ENCODE data around the gene LEPROT.
"Not testable (repeated sequence)": the region's sequence is repeated elsewhere in the genome, so short reads cannot be mapped to it uniquely, and the experiment has no call there.

LEPROT gene, protein sequence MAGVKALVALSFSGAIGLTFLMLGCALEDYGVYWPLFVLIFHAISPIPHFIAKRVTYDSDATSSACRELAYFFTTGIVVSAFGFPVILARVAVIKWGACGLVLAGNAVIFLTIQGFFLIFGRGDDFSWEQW

DNA sequence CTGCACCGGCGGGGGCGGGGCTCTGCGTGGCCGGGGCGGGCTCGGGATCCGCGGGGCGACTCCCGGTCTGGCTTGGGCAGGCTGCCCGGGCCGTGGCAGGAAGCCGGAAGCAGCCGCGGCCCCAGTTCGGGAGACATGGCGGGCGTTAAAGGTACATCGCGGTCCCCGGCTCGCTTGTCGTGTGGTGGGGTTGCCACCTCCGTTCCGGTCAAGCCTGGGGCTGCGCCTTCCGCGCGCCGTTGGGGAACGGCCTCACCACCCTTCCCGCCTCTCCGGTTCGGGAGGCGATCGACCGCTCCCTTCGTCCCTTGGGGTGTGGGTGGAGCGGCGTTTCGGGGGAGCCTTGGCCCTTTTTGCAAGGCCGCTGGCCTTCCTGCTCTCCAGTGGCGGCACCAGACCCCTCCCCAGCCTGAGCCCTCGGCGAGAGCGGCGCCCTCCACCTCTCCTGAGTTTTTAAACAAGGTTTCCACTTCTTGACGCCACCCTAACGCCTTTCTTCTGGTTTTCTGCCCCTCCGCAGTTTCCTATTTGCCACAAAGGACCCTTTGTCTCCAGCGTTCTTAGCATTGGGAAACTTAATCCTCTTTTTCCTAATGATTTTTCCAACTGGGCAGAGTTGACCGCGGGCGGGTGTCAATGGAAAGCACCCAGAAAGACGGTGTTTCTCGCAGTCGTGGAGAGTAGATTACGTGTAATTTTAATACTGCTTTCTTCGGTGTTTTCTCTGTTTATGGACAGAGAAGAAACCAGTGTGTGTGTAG, at the start of gene LEPROT, which contains the start of gene LEPR:
LEPROT (plus strand) TSS at position 79 of the 761 bp plus-strand sequence; CDS start at position 136, 57 bp downstream.
LEPR (plus strand) TSS at position 79 of the 761 bp plus-strand sequence. CDS start 144,898 bp downstream, outside the sequence.
- no peak for DNase-seq (ENCODE audit: low read depth in 2 of 2)

DNA sequence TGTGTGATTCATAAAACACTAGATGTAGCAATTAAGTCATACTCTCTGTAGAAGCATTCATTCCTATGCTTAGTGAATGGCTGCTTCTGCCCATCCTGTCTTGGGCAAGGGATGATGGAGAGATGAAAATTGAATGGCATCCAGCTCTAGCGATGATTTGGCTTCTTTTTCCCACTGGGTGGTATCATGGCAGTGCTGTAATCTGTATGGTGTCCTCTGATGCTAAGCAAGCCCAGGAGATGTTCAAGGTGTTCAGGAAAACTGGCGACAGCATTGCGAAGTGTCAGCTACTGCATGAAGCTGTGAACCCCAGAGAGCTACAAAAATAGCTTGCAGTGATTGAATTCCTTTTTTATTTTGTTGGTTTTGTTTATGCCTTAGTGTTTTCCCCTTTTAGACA, 48.9 kb upstream of the LEPROT start:
- no peak for DNase-seq (ENCODE audit: low read depth in 2 of 2)

DNA sequence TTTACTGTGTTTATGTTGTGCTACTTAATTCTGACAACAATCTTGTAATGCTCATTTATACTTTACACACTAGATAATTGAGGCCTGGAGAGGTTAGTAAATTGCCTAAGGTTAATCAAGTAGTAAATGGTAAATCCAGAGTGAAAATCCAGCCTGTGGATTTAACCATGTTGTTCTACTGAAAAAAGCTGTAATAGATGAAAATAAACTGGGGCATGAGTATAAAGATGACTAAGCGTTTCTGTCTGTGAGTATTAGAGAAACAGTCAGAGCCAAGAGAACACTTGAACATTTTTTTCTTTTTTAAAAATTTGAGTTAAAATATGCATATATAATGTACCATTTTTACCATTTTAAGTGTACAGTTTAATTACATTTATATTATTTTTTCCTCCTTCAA, 47.9 kb upstream of the LEPROT start:
- DNase-seq (ENCODE audit: low read depth in 2 of 2) = no peak

DNA sequence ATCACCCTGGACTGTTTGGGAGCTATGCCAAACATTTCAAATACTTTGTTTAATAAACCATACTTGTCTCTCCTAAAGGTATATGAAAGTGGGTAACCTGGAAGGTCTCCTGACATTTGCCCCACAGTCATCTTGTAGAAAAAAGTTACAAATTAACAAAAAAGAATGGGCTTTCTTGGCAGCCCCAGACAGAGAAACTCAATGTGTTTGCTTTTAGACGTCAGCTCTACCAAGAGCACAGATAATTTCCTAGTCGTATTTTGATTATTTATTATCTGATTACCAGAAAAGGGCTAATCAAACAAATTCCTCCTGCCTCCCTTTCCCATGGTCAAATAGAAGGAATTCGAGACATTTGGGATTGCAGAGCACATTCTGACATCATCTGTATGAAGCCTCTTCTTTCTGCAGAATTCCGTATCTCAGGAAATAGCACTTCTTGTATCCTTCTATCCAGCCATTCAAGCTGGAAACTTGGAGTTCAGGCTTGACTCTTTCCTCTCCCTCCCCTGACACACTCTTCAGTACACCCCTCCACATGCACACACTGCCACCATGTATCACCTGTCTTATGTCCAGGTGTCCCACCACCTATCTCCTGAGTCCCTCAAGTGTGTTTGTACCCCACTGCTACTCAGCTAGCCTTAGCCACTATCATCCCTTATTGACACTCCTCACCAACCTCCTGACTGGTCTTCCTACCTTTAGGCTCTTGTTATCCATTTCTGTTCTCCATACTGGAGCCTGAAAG, 42.8 kb upstream of the LEPROT start:
- DNase-seq (ENCODE audit: low read depth in 2 of 2) = no peak

DNA sequence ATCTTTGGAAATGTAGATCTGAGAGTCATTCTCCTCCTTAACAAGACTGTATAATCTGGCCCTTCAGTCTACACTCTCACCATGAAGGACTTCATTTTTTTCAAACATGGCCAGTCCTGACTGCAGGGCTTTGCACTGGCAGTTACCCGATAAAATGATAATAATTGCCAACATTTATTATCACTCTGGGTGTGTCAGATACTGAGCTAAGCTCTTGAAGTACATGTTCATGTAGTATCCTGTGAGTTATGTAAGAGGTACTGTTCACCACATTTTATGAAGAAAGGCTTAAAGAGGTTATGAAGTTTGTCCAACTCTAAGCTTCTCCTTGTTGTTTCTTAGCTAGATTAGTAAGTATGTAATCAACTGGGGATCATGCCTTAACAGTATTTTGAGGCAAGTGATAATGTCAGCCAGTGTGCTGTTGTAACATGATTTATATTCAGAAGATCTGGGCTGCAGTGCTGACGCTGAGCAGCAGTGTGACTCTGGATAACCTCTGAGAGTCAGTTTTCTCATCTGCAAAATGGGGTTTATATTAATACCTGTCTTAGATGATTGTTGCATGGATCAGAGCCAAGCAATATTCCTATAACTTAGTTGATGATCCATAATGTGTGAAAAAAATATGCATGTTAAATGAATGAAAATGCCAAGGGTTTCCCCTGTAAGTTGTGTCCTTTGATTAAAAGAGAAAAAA, 42.1 kb upstream of the LEPROT start:
- DNase-seq (ENCODE audit: low read depth in 2 of 2) = no peak

DNA sequence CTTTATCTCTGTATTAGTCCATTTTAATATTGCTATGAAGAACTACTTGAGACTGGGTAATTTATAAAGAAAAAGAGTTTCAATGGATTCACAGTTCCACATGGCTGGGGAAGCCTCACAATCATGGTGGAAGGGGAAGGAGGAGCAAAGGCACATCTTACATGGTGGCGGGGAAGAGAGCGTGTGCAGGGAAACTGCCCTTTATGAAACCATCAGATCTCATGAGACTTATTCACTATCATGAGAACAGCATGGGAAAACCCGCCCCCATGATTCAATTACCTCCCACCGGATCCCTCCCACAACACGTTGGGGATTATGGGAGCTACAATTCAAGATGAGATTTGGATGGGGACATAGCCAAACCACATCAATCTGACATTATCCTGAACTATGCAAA, 36.0 kb upstream of the LEPROT start:
- DNase-seq (ENCODE audit: low read depth in 2 of 2) = not testable (repeated sequence)

DNA sequence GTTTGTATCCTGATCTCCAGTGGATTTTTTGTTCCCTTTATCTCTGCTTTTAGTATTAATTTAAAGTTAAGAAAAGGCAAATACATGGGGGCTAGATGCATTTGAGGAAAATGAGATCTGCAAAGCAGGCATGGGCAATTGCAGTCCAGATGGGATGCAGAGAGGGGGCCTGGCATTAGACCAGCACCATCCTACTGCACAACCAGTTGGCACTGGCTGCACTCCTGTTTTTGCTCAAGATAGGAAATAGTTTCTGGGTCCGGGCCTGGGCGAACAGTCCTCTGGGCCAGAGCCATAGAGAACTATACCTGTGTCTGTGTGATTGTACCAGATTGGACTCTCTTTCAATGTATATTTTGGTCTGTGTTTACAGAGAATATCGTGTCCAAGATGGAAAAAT, 34.0 kb upstream of the LEPROT start:
- DNase-seq (ENCODE audit: low read depth in 2 of 2) = no peak

DNA sequence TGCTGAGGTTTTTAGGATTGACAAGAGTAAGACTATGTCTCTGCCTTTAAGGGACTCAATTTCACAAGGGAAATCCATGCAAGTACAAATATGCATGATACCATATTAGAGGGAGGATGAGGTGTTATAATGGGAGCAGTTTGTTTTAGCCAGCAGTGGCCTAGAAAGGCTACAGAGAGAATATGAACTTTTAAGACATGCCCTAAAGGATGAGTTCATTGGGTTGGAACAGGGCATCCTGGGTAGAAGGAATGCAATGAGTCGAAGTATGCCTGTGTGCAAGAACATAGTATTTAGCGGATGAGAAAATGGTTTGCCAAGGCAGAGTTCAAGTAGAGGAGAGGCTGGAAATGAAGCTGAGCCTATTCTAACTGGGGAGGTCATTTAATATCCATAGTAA, 32.6 kb upstream of the LEPROT start:
- DNase-seq (ENCODE audit: low read depth in 2 of 2) = no peak

DNA sequence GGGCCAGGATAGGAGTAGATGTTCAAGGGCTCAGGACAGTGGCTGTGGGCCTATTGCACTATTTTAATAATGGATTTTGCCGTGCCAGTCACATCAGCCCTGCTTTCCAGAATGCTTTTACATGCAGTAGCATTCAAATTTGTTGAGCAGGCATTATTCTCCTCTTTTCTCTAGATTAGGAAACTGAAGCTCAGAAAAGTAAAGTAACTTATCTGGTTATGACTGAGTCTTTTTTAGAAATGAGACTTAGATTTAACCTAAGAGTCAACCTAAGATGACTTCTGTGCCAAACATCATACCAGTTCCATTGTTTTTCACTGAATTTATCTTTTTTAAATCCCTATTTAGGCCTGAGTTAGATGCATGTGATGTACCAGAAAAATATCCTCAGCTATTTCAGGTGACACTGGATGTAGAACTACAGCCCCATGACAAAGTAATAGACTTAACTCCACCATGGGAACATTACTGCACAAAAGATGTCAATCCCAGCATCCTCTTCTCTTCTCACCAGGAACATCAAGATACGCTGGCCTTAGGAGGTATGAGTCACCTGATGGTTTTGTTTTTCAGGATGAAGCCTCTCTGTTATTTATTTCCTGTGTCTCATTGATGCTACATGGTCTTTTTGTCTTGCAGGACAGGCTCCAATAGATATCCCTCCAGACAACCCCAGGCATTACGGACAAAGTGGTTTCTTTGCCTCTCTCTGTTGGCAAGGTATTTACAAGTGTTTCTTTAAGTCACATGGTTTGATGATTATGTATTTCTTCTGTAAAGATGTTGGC, 31.4 kb upstream of the LEPROT start:
- DNase-seq (ENCODE audit: low read depth in 2 of 2) = no peak

DNA sequence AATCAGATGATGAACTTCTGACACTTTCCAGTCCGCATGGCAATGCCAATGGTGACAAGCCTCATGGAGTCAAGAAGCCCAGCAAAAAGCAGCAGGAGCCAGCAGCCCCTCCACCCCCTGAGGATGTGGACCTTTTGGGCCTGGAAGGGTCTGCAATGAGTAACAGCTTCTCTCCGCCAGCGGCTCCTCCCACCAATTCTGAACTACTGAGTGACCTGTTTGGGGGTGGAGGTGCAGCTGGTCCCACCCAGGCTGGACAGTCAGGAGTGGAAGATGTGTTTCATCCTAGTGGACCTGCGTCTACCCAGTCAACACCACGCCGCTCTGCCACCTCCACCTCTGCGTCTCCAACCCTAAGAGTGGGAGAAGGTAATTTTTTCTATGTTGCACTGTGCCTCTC, 28.0 kb upstream of the LEPROT start:
- no peak for DNase-seq (ENCODE audit: low read depth in 2 of 2)

DNA sequence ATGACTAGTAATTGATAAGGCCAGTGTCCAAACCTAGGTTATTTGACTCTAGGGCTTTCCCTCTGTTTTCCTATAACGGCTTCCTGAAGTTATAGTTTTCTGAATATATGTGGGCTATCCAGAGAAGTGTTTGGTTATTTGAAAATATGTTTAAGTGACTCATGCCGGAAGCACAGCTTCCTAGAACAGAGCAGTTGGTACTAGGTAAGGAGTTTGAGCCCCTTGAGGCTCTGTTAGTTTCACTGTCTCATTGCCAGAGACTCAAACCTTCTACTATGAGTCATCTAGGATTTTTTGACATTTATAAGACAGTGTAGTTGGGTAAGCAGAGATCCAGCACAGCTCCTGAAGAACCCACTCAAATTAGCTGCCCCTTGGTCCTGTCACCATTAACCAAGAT, 27.1 kb upstream of the LEPROT start:
- DNase-seq (ENCODE audit: low read depth in 2 of 2) = peak in 1 of 2 donors; percentile 12

DNA sequence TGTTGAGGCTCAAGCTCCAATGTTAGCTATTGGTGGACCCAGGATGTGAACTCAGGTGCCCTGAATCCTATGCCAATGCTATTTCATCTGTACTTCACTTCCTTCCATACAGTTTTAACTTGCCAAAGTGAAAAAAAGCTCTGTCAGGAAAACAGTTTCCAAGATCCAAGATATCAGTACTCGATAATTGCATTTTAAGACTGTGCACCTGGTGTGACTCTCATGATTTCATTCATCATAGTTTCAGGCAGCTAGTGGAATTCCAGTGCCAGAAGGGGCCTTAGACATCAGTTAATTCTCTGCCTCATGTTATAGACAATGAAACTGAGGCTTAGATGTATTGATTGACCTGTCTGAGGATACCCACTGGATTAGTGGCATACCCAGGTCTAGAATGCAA, 26.5 kb upstream of the LEPROT start:
- no peak for DNase-seq (ENCODE audit: low read depth in 2 of 2)

DNA sequence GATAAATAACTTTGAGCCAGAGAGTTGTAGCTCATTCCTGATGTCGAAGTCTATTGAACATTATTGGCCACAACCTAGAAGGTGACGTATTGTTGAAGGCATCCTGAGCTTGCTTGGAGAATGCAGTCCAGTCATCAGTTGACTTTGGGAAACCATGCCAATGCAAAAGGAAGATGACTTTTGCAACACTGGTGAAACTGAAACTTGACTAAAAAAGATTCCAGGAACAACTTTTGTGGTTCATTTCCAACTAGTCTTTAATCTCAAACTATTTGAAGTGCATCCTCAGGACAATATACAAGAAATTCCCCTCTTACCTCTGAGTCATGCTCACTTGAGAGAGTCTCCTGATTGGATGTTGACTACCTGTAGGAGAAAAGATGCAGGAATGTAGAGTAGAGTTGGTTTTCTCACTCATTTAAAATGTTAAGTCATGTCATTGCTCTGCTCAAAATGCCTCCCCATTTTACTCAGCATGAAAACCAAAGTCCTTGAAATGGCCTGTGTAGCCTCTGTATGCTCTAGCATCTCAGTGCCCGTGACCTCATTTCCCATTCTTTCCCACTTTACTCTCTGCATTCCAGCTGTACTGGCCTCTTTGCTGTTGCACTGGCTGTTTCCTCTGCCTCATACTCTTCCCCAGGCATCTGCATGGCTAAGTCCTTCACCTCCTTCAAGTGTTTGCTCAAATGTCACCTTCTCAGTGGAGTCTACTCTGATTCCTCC, 24.4 kb upstream of the LEPROT start:
- no peak for DNase-seq (ENCODE audit: low read depth in 2 of 2)

DNA sequence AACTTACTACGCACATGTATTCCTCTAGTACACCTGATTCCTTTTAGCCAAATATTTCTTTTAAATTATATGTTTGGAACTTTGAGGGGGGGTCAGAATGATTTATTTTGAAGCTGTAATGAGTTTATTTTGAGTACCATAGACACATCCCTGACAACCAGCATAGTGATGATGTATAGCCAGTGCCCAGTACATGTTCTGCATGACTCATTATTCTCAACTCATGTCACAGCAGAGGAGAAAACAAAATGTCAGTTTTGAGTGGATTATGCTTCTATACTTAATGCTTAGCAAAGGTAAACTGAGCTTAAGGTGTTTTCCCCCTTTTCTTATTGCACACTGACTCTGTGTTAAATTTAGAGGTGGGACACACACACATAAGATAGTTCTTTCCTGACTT, 22.4 kb upstream of the LEPROT start:
- DNase-seq (ENCODE audit: low read depth in 2 of 2) = no peak

DNA sequence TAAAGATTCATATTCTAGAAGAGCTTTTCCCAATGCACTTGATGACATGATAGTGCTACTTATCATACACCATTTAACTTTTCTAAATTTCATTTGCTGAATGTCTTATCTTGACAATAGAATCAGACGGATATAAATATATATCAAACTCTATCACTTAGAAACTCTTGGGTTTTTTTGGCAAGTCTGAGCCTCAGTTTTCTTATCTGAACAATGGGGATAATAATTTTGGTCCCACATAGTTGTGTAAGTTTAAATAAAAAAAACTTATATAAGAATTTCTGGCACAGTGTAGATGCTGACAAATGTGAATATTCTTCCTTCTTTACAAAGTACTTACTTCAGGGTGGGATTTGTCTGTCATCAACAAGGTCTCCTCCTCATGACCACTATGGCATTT, 21.5 kb upstream of the LEPROT start:
- DNase-seq (ENCODE audit: low read depth in 2 of 2) = no peak

DNA sequence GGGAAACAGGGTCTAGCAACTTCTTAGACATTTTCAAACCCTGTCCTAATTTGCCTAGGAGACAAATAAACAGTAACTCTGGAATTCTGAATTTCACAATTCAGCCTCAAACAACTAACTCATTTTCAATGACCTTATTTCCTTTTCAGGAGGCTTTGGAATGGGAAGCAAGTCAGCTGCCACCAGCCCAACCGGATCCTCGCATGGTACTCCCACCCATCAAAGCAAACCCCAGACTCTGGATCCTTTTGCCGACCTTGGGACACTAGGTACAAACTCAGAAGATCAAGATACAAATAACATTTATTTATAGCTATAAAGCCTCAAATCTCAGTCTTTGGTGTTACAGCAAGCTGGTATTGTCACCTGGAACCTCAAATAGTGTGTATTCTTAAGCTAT, 18.9 kb upstream of the LEPROT start:
- DNase-seq (ENCODE audit: low read depth in 2 of 2) = no peak

DNA sequence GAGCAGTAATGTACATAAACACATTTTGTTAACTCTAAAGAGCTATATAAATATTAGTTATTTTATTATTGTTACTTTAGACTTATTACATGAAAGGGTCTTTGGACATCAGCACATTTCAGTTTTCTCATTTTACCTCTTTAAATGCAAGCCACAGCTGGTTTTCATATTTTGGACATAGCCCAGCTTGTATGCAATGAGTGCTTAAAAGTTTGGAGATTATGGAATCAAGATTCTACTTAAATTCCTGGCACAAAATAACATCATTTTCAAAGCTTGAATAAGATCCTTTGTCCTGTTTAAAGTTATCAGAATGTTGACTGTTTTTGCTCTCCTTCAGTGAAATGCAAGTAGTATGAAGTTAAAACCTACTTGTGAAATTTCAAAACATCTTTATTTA, 15.5 kb upstream of the LEPROT start:
- DNase-seq (ENCODE audit: low read depth in 2 of 2) = no peak

DNA sequence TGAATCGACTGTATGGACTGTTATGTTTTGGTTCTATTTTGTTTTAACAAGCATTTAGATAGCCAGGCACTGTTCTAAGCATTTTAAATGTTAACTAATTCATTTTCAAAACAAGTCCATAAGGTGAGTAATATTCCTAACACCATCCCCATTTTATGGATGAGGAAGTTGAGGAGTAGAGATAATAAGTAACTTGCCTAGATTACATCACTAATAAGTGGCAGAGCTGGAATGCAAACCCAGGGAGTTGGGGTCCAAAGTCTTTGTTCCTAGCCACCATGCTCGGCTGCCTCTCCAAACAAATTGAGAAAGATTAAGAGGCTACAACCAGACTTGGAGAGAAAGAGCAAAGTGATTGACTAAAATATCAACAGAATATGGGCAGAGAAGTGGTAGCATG, 12.6 kb upstream of the LEPROT start:
- DNase-seq (ENCODE audit: low read depth in 2 of 2) = no peak

DNA sequence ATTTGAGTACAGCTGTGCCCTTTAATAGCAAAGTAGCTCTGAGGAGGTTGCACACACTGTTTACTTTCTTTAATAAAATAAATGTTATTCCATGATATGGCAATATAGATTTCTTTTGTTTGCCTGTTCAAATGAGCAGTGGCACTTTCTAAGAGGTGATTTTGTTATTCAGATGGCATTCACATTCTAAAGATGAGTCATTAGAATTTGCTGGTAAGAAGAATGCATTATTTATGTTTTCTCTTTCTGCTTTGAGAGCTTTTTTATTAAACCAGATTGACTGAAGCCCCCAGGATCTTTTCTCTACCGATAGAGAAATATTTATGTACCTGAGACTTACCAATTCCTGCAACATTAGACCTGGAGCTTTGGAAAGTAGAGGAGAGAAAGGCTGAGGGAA, 11.2 kb upstream of the LEPROT start:
- DNase-seq (ENCODE audit: low read depth in 2 of 2) = no peak

DNA sequence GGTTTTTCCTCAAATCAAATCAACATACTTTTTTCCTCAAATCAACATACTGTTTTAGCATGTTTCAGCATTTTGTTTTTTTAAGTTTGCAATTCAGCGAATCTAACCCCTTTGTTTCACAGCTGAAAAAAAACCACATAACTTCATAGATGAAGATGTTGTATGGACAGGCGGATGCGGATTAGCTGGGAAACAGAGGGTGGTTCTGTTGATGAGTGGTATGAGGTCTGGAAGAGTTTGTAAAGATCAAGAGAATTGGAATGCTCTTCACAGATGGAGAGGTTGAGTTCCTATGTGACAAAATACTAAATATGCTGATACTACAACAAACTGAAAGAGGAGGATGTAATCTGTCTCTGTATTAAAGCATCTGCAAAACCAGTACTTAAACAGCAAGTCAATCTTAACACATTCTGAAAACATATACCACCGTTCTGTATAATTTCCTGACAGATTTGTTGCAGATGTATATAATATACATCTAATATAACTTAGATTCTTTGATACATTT, 10.6 kb upstream of the LEPROT start:
- DNase-seq (ENCODE audit: low read depth in 2 of 2) = no peak
